DOHH2 (cell line): ENCODE data around the gene SORBS1.

ENCODE experiments used
- EZH2phosphoT487 ChIP-seq: fragments of 200-600 bp; sonication (generic); IDR thresholded peaks from 2 replicates; pipeline ENCODE4 v1.6.1; 2017; ENCODE audit warnings: borderline replicate concordance, mild to moderate bottlenecking, antibody characterized with exemption, low read length, moderate library complexity, mixed read lengths
- TF ChIP-seq, protein P1 (sequence below): fragments of 200-600 bp; sonication (generic); IDR thresholded peaks from one replicate; pipeline ENCODE4 v1.5.1; 2014; ENCODE audit warnings: antibody characterized with exemption, mild to moderate bottlenecking, low read depth, low read length; ENCODE audit not compliant: poor library complexity, severe bottlenecking

DNA sequence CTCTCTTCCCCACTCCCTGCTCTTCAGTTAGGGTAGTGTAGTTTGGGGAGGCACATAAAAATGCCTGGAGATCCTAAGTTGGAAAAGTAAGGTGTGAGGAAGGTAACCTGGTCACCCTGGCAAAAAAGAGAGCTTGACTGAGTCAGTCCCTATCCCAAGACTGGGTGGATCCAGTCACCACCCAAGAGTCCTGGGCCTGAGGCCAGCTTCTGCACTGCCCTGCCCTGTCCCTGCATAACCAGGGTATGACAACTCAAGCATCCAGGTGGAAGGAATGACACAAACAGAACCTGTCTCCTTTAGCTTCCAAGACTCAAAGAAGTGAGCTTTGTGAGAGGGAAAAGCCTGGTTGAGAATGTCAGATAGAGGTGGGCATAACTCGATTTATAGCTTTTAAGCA, 26.9 kb upstream of the SORBS1 start:
- TF ChIP-seq, protein P1, sequence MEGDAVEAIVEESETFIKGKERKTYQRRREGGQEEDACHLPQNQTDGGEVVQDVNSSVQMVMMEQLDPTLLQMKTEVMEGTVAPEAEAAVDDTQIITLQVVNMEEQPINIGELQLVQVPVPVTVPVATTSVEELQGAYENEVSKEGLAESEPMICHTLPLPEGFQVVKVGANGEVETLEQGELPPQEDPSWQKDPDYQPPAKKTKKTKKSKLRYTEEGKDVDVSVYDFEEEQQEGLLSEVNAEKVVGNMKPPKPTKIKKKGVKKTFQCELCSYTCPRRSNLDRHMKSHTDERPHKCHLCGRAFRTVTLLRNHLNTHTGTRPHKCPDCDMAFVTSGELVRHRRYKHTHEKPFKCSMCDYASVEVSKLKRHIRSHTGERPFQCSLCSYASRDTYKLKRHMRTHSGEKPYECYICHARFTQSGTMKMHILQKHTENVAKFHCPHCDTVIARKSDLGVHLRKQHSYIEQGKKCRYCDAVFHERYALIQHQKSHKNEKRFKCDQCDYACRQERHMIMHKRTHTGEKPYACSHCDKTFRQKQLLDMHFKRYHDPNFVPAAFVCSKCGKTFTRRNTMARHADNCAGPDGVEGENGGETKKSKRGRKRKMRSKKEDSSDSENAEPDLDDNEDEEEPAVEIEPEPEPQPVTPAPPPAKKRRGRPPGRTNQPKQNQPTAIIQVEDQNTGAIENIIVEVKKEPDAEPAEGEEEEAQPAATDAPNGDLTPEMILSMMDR, result no peak
- TF ChIP-seq EZH2phosphoT487, result no peak
